Keratinocyte (primary cell): ENCODE results near the gene ARHGAP6. TPM values are rescaled to one million over a fixed set of nuclear protein-coding genes. Genes with fewer than 3 reads are reported as not detected.

Source experiments
- DNase-seq: peaks from one replicate; pipeline ENCODE4 v3.0.0-alpha.2; 2011; ENCODE audit warnings: low read depth, missing footprints, low spot score
- FAIRE-seq: peaks from 2 replicates; lab custom pipeline; 2011; peaks lifted over from hg19 to GRCh38; lab: Jason Lieb, UNC
- H2AFZ ChIP-seq: 2 replicates; pipeline ENCODE4 v1.6.0; 2012; ENCODE audit warnings: low read length, control low read depth, inconsistent platforms; ENCODE audit not compliant: control insufficient read depth
- H3K27ac ChIP-seq: 2 replicates; pipeline ENCODE4 v1.5.1; 2011; ENCODE audit warnings: low read length; ENCODE audit not compliant: control insufficient read depth, insufficient read depth
- H3K27me3 ChIP-seq: 3 replicates; pipeline ENCODE4 v1.6.0; 2011; ENCODE audit warnings: low read length; ENCODE audit not compliant: control insufficient read depth, insufficient read depth; ENCODE audit errors: extremely low read depth
- H3K36me3 ChIP-seq, 2 experiments: 2 replicates in 1 of 2; 3 replicates in 1 of 2; pipeline ENCODE4 v1.5.1; 2011; ENCODE audit warnings: low read length in 2 of 2, mild to moderate bottlenecking in 1 of 2; ENCODE audit not compliant: control insufficient read depth in 2 of 2, insufficient read depth in 2 of 2; ENCODE audit errors: extremely low read depth in 1 of 2
- H3K4me1 ChIP-seq: 3 replicates; pipeline ENCODE4 v1.5.1; 2011; ENCODE audit warnings: low read length; ENCODE audit not compliant: control insufficient read depth, insufficient read depth; ENCODE audit errors: extremely low read depth
- H3K4me2 ChIP-seq: 3 replicates; pipeline ENCODE4 v1.6.0; 2011; ENCODE audit warnings: low read depth, low read length; ENCODE audit not compliant: control insufficient read depth, insufficient read depth; ENCODE audit errors: extremely low read depth
- H3K4me3 ChIP-seq, 3 experiments: fragments of 200-600 bp in 1 of 3; sonication (generic) in 1 of 3; 2 replicates in 2 of 3; 3 replicates in 1 of 3; pipeline ENCODE4 v1.5.1; 2011 to 2016; ENCODE audit warnings: low read length in 3 of 3, mild to moderate bottlenecking in 3 of 3, control low read depth in 2 of 3, inconsistent platforms in 1 of 3, low read depth in 1 of 3, mixed read lengths in 1 of 3, mixed run types in 1 of 3, moderate library complexity in 1 of 3; ENCODE audit not compliant: control insufficient read depth in 2 of 3, insufficient read depth in 2 of 3; ENCODE audit errors: extremely low read depth in 1 of 3
- H3K79me2 ChIP-seq: 2 replicates; pipeline ENCODE4 v1.6.0; 2012; ENCODE audit warnings: low read length; ENCODE audit not compliant: control insufficient read depth, insufficient read depth
- H3K9ac ChIP-seq: 3 replicates; pipeline ENCODE4 v1.6.0; 2011; ENCODE audit warnings: low read length; ENCODE audit not compliant: control insufficient read depth, insufficient read depth; ENCODE audit errors: extremely low read depth
- H3K9me1 ChIP-seq: 3 replicates; pipeline ENCODE4 v1.6.0; 2011; ENCODE audit warnings: low read length; ENCODE audit not compliant: control insufficient read depth, insufficient read depth; ENCODE audit errors: extremely low read depth
- H3K9me3 ChIP-seq: 2 replicates; pipeline ENCODE4 v1.5.1; 2012; ENCODE audit warnings: low read depth, low read length; ENCODE audit not compliant: control insufficient read depth
- H4K20me1 ChIP-seq: 3 replicates; pipeline ENCODE4 v1.6.0; 2011; ENCODE audit warnings: low read length; ENCODE audit not compliant: control insufficient read depth, insufficient read depth; ENCODE audit errors: extremely low read depth
- CTCF ChIP-seq, 3 experiments: IDR thresholded peaks in 1 of 3; conservative IDR thresholded peaks in 1 of 3; optimal IDR thresholded peaks in 1 of 3; 2 replicates in 2 of 3; 3 replicates in 1 of 3; pipeline versions ENCODE3 to v1.5.1; 2011; ENCODE audit warnings: low read length in 3 of 3, mild to moderate bottlenecking in 3 of 3, moderate library complexity in 2 of 3, control low read depth in 1 of 3, inconsistent platforms in 1 of 3; ENCODE audit not compliant: insufficient read depth in 2 of 3; ENCODE audit errors: extremely low read depth in 1 of 3
- EZH2 ChIP-seq: IDR thresholded peaks from one replicate; pipeline ENCODE4 v1.6.1; 2012; ENCODE audit warnings: inconsistent platforms, mild to moderate bottlenecking, low read length, moderate library complexity
- dilution Hi-C: fragments of 300-500 bp; cut with MboI; formaldehyde crosslinking; loops from one replicate; pipeline ENCODE4 v1.7.0; 2020; ENCODE audit warnings: low sequenced_read_pairs; ENCODE audit not compliant: extremely low pct_ligation_motif_present
- polyA plus RNA-seq, 5 experiments: library from polyadenylated mRNA; depleted of rRNA in 3 of 5; stranded (reverse) in 3 of 5; stranded (forward) in 1 of 5; unstranded in 1 of 5; fragments of >200 nt; gene quantifications; 1 replicate in 1 of 5; 2 replicates in 3 of 5; 3 replicates in 1 of 5; pipeline versions ENCODE4 v1.2.1 to v1.2.3, GENCODE V29; 2011 to 2012; ENCODE audit warnings: missing spikeins in 2 of 5, low read depth in 1 of 5, low replicate concordance in 1 of 5

The ARHGAP6 gene
- polyA plus RNA-seq, 1 donor (not counting 4 experiments of a cell fraction or from before 2014, with no cell fraction given) = 0.01 TPM

GRCh38 chrX:11159149-11159548 is 506.6 kb downstream of the ARHGAP6 start:
- Histone ChIP-seq H3K4me2 (no peak overlapping the region), H3K79me2 (no peaks in the 10 kb centered on the region), H3K4me3 (no peak overlapping the region), H3K9me3 (no peaks in the 10 kb centered on the region), H3K27me3 (no peaks in the 10 kb centered on the region), H3K9ac (no peak overlapping the region), H2AFZ (no peak overlapping the region), H4K20me1 (no peaks in the 10 kb centered on the region), H3K9me1 (no peaks in the 10 kb centered on the region), H3K4me1 (no peaks in the 10 kb centered on the region), H3K36me3 (no peaks in the 10 kb centered on the region), H3K27ac (no peak overlapping the region)
- TF ChIP-seq EZH2 (no peak), CTCF (optimal IDR thresholded peaks at IDR 0.05 in 1 of 3, IDR thresholded peaks at IDR 0.05 in 1 of 3, conservative IDR thresholded peaks at IDR 0.05 in 1 of 3; ENCODE audit: extremely low read depth in 1 of 3, insufficient read depth in 2 of 3, low read length in 3 of 3) (no peak)
- FAIRE-seq = no peak
- DNase-seq = no peak
- dilution Hi-C loops = loop anchor here (25.0 kb wide), 1 partner anchor 378 kb away; no protein-coding TSS in a partner anchor

- dilution Hi-C loops = loop anchor here (25.0 kb wide), 1 partner anchor 385 kb away; no protein-coding TSS in a partner anchor
- FAIRE-seq = no peak
These were observed 513.7 kb downstream of the ARHGAP6 start for GRCh38 chrX:11151799-11152559.

More at GRCh38 chrX:11151799-11152559, 513.7 kb downstream of the ARHGAP6 start:
- Histone ChIP-seq H3K27ac (no peak overlapping the region), H2AFZ (no peak overlapping the region), H3K4me3 (no peak overlapping the region), H3K4me2 (no peak overlapping the region), H3K4me1 (no peaks in the 10 kb centered on the region), H4K20me1 (no peaks in the 10 kb centered on the region), H3K27me3 (no peaks in the 10 kb centered on the region), H3K9me3 (no peaks in the 10 kb centered on the region), H3K9ac (no peak overlapping the region), H3K9me1 (no peaks in the 10 kb centered on the region), H3K36me3 (no peaks in the 10 kb centered on the region), H3K79me2 (no peaks in the 10 kb centered on the region)
- no peak for TF ChIP-seq EZH2
- no peak for TF ChIP-seq CTCF (optimal IDR thresholded peaks at IDR 0.05 in 1 of 3, IDR thresholded peaks at IDR 0.05 in 1 of 3, conservative IDR thresholded peaks at IDR 0.05 in 1 of 3; ENCODE audit: extremely low read depth in 1 of 3, insufficient read depth in 2 of 3, low read length in 3 of 3)
- DNase-seq = no peak
